GM21825 (cell line): ENCODE measurements around the gene OCSTAMP.

ENCODE experiments used
- ATAC-seq: cut with Tn5 transposase; IDR thresholded peaks from one replicate; pipeline ENCODE4 v1.9.1; 2021; ENCODE audit warnings: mild to moderate bottlenecking, moderate library complexity; ENCODE audit not compliant: unreplicated experiment

OCSTAMP gene

GRCh38 chr20:46520976-46521579 lies 29.4 kb downstream of the OCSTAMP start:
- ATAC-seq: no peak

GRCh38 chr20:46520540-46520939 lies 29.9 kb downstream of the OCSTAMP start:
- ATAC-seq: no peak

- ATAC-seq: no peak
These were observed 30.9 kb downstream of the OCSTAMP start for GRCh38 chr20:46519471-46520068.

DNA sequence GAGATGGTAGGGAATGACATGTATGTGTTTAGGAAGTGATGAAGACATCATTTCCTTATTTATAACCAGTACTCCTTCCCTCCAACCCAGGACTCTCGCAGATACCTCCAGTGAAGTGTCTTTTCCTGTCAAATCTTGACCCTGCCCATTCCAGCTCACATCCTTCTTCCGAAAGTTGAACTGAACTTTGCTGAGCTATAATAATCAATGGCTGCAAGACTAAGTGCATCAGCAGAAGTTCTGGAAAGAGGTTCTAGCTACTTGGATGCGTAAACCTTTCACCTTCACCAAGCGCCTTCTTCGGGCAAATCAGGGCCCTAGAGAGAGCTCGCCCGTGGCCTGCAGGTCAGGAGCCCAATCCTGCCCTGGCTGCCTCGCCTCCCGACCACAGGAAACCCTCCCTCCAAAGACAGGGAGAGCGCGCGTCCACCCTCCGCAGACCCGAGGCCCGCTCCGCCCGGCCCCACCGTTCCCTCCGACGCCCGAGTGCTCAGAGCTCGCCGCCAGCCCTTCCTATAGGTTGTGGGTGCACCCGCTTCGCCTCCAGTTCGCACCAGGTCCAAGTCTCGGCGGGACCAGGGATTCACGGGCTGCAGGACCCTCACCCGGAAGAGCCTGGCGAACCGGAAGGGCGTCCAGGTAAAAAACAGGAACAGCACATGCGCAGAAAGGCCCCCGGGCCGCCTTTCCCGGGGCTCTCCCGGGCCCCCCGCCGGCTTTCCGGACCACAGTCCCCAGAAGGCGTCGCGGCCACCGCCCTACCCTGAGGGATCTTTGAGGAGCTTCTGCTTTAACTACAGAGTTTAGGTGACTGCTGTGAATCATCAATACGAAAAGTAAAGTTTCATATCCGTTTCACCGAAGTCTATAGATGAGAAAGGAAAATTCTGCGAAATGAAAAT lies 37.3 kb downstream of the OCSTAMP start, which contains the start of gene ZNF334:
Gene ZNF334, minus strand, starts transcription at position 617 of the 902 bp plus-strand sequence. CDS start 1,457 bp downstream, outside the sequence.
- peak; percentile 69 for ATAC-seq

- ATAC-seq: no peak
These were observed 40.9 kb downstream of the OCSTAMP start for GRCh38 chr20:46509523-46509922.

GRCh38 chr20:46507760-46508407 lies 42.6 kb downstream of the OCSTAMP start:
- ATAC-seq: no peak

- no peak for ATAC-seq
These were observed 44.9 kb downstream of the OCSTAMP start for GRCh38 chr20:46505506-46505905.

DNA sequence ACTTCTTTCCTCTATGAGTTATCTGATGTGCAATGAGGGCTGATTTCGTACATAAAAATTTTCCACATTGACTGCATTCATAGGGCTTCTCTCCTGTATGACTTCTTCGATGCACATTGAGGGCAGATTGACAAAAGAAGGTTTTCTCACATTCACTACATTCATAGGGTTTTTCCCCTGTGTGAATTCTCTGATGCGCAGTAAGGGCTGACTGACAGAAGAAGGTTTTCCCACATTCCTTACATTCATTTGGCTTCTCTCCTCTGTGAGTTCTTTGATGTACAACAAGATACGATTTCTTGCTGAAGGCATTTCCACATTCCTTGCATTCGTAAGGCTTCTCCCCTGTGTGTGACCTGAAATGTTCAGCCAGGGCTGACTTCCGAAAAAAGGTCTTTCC lies 48.5 kb downstream of the OCSTAMP start:
- ATAC-seq: no peak

DNA sequence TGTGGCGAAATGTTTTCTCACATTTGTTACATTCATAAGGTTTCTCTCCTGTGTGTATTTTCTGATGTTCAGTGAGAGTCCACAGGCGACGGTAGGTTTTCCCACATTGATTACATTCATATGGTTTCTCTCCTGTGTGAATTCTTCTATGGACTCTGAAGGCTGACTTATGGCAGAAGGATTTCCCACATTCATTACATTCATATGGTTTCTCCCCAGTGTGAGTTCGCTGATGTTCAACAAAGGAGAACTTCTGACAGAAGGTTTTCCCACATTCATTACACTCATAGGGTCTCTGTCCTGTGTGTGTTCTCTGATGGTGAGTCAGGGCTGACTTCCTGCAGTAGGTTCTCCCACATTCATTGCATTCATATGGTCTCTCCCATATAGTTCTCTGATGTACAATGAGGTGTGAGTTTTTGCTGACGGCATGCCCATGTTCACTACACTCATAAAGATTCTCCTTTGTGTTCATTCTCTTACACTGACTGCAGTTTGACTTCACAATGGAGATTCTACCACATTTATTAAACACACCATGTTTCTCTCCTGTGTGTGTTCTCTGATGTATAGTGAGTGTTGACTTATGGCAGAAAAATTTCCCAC lies 49.0 kb downstream of the OCSTAMP start:
- no peak for ATAC-seq

DNA sequence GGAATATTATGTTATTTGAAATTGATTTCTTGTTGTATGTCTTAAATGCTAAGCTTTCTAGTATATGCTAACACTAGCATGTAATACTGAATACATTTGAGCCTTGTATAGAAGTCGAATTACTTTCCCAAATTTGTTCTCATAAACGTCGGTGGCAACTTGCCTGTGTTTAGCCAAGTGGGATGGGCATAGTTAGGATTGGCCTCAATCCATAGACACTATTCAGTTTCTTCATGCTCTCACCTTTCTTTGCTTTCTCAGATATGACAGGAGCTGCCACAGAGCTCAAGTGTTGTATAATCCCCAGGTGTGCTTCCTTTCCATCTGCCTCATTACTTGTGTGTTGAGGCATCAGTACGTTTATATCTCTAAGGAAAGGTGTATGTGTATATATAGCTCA lies 56.4 kb downstream of the OCSTAMP start:
- ATAC-seq: no peak

DNA sequence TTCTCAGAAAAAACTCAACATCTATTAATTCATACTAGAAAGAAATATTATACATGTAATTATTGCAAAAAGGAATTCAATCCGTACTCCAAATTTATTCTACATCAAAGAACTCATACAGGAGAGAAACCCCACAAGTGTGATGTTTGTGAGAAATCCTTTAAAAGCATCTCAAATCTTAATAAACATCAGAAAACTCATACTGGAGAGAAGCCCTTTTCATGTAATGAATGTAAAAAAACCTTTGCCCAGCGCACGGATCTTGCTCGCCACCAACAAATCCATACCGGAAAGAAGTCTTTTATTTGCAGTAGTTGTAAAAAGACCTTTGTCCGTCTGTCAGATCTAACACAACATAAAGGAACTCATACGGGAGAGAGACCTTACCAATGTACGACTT lies 59.1 kb downstream of the OCSTAMP start:
- no peak for ATAC-seq
